GM23338 (cell line): ENCODE measurements around the gene ATOH8. TPM values are rescaled to one million over a fixed set of nuclear protein-coding genes. Genes with fewer than 3 reads are reported as not detected.

Experiments
- CREB1 ChIP-seq: fragments of 250-450 bp; sonication (Bioruptor Pico); IDR thresholded peaks from 2 replicates; pipeline ENCODE4 v1.5.0; 2020; ENCODE audit warnings: low read depth, mild to moderate bottlenecking, moderate library complexity
- EZH2phosphoT487 ChIP-seq: fragments of 200-600 bp; sonication (generic); IDR thresholded peaks from one replicate; pipeline ENCODE4 v1.8.1; 2018; ENCODE audit warnings: antibody characterized with exemption; ENCODE audit not compliant: unreplicated experiment
- JUNB ChIP-seq: IDR thresholded peaks from one replicate; pipeline ENCODE4 v1.6.1; 2016; ENCODE audit warnings: antibody characterized with exemption; ENCODE audit not compliant: unreplicated experiment
- POLR2AphosphoS5 ChIP-seq: IDR thresholded peaks from 2 replicates; pipeline ENCODE4 v1.6.1; 2016; ENCODE audit warnings: antibody characterized with exemption, low read depth
- STAT1 ChIP-seq: IDR thresholded peaks from one replicate; pipeline ENCODE4 v1.6.1; 2016; ENCODE audit warnings: antibody characterized with exemption; ENCODE audit not compliant: unreplicated experiment
- ZNF114 ChIP-seq: fragments of 250-450 bp; sonication (Bioruptor Pico); IDR thresholded peaks from 2 replicates; pipeline ENCODE4 v1.5.0; 2020; ENCODE audit warnings: mild to moderate bottlenecking, moderate library complexity
- polyA plus RNA-seq: library from polyadenylated mRNA; unstranded; fragments of >200 nt; fragmentation: Nextera tagmentation; extraction: Ambion mirVana; gene quantifications from 2 replicates; pipeline ENCODE4 v1.2.1, GENCODE V29; 2016
- total RNA-seq: library from RNA; depleted of rRNA; stranded (reverse); fragments of >200 nt; shearing (Covaris generic); gene quantifications from 2 replicates; pipeline ENCODE4 v1.2.3, GENCODE V29; 2014
- TF ChIP-seq, protein P1 (sequence below): fragments of 250-450 bp; sonication (Bioruptor Pico); IDR thresholded peaks from 2 replicates; pipeline ENCODE4 v1.5.0; 2020; ENCODE audit warnings: mild to moderate bottlenecking, moderate library complexity
- TF ChIP-seq, protein P2 (sequence below): IDR thresholded peaks from 2 replicates; pipeline ENCODE4 v1.6.1; 2016; ENCODE audit warnings: antibody characterized with exemption
- TF ChIP-seq, protein P3 (sequence below): IDR thresholded peaks from one replicate; pipeline ENCODE4 v1.6.1; 2018; ENCODE audit warnings: antibody characterized with exemption; ENCODE audit not compliant: unreplicated experiment

ATOH8 gene
- total and polyA plus RNA-seq, 2 experiments from 2014 or later: 0.11 to 0.97 TPM

DNA sequence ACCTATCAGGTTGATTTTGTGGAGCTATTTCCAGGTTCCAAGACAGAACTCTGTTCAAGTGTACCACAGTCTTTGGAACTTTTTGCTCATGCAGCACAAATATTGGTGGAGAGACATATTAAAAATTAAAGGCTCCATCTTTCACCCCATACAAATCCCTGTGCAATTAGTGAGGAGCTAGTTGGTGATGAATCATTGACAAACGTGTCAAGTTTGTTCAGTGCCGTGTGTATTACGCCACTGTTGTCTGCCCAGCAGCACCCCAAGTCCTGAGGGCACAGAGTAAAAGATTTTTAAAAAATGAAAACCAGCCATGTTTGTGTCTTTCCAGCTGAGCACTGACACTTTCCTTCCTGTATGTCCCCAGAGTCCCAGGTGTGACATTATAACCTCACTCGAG is 9.3 kb downstream of the ATOH8 start (continued):
- TF ChIP-seq, protein P1, sequence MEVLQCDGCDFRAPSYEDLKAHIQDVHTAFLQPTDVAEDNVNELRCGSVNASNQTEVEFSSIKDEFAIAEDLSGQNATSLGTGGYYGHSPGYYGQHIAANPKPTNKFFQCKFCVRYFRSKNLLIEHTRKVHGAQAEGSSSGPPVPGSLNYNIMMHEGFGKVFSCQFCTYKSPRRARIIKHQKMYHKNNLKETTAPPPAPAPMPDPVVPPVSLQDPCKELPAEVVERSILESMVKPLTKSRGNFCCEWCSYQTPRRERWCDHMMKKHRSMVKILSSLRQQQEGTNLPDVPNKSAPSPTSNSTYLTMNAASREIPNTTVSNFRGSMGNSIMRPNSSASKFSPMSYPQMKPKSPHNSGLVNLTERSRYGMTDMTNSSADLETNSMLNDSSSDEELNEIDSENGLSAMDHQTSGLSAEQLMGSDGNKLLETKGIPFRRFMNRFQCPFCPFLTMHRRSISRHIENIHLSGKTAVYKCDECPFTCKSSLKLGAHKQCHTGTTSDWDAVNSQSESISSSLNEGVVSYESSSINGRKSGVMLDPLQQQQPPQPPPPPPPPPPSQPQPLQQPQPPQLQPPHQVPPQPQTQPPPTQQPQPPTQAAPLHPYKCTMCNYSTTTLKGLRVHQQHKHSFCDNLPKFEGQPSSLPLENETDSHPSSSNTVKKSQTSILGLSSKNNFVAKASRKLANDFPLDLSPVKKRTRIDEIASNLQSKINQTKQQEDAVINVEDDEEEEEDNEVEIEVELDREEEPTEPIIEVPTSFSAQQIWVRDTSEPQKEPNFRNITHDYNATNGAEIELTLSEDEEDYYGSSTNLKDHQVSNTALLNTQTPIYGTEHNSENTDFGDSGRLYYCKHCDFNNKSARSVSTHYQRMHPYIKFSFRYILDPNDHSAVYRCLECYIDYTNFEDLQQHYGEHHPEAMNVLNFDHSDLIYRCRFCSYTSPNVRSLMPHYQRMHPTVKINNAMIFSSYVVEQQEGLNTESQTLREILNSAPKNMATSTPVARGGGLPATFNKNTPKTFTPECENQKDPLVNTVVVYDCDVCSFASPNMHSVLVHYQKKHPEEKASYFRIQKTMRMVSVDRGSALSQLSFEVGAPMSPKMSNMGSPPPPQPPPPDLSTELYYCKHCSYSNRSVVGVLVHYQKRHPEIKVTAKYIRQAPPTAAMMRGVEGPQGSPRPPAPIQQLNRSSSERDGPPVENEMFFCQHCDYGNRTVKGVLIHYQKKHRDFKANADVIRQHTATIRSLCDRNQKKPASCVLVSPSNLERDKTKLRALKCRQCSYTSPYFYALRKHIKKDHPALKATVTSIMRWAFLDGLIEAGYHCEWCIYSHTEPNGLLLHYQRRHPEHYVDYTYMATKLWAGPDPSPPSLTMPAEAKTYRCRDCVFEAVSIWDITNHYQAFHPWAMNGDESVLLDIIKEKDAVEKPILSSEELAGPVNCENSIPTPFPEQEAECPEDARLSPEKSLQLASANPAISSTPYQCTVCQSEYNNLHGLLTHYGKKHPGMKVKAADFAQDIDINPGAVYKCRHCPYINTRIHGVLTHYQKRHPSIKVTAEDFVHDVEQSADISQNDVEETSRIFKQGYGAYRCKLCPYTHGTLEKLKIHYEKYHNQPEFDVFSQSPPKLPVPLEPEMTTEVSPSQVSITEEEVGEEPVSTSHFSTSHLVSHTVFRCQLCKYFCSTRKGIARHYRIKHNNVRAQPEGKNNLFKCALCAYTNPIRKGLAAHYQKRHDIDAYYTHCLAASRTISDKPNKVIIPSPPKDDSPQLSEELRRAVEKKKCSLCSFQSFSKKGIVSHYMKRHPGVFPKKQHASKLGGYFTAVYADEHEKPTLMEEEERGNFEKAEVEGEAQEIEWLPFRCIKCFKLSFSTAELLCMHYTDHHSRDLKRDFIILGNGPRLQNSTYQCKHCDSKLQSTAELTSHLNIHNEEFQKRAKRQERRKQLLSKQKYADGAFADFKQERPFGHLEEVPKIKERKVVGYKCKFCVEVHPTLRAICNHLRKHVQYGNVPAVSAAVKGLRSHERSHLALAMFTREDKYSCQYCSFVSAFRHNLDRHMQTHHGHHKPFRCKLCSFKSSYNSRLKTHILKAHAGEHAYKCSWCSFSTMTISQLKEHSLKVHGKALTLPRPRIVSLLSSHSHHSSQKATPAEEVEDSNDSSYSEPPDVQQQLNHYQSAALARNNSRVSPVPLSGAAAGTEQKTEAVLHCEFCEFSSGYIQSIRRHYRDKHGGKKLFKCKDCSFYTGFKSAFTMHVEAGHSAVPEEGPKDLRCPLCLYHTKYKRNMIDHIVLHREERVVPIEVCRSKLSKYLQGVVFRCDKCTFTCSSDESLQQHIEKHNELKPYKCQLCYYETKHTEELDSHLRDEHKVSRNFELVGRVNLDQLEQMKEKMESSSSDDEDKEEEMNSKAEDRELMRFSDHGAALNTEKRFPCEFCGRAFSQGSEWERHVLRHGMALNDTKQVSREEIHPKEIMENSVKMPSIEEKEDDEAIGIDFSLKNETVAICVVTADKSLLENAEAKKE (CRISPR knock-in tag): no peak
- TF ChIP-seq CREB1 (CRISPR knock-in tag): no peak
- TF ChIP-seq EZH2phosphoT487: no peak
- TF ChIP-seq, protein P2, sequence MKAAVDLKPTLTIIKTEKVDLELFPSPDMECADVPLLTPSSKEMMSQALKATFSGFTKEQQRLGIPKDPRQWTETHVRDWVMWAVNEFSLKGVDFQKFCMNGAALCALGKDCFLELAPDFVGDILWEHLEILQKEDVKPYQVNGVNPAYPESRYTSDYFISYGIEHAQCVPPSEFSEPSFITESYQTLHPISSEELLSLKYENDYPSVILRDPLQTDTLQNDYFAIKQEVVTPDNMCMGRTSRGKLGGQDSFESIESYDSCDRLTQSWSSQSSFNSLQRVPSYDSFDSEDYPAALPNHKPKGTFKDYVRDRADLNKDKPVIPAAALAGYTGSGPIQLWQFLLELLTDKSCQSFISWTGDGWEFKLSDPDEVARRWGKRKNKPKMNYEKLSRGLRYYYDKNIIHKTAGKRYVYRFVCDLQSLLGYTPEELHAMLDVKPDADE: no peak
- TF ChIP-seq JUNB: no peak
- no peak for TF ChIP-seq STAT1
- no peak for TF ChIP-seq ZNF114 (CRISPR knock-in tag)
- TF ChIP-seq POLR2AphosphoS5: no peak
- TF ChIP-seq, protein P3, sequence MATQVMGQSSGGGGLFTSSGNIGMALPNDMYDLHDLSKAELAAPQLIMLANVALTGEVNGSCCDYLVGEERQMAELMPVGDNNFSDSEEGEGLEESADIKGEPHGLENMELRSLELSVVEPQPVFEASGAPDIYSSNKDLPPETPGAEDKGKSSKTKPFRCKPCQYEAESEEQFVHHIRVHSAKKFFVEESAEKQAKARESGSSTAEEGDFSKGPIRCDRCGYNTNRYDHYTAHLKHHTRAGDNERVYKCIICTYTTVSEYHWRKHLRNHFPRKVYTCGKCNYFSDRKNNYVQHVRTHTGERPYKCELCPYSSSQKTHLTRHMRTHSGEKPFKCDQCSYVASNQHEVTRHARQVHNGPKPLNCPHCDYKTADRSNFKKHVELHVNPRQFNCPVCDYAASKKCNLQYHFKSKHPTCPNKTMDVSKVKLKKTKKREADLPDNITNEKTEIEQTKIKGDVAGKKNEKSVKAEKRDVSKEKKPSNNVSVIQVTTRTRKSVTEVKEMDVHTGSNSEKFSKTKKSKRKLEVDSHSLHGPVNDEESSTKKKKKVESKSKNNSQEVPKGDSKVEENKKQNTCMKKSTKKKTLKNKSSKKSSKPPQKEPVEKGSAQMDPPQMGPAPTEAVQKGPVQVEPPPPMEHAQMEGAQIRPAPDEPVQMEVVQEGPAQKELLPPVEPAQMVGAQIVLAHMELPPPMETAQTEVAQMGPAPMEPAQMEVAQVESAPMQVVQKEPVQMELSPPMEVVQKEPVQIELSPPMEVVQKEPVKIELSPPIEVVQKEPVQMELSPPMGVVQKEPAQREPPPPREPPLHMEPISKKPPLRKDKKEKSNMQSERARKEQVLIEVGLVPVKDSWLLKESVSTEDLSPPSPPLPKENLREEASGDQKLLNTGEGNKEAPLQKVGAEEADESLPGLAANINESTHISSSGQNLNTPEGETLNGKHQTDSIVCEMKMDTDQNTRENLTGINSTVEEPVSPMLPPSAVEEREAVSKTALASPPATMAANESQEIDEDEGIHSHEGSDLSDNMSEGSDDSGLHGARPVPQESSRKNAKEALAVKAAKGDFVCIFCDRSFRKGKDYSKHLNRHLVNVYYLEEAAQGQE: no peak
